ENCODE measurements around the gene APMAP. TPM values are rescaled to one million over a fixed set of nuclear protein-coding genes. Genes with fewer than 3 reads are reported as not detected.

The APMAP gene
- total and polyA plus RNA-seq, 2 of the 13 experiments (the other 11 are each of a cell fraction or from before 2014, with no cell fraction given): 168 to 214 TPM

DNA sequence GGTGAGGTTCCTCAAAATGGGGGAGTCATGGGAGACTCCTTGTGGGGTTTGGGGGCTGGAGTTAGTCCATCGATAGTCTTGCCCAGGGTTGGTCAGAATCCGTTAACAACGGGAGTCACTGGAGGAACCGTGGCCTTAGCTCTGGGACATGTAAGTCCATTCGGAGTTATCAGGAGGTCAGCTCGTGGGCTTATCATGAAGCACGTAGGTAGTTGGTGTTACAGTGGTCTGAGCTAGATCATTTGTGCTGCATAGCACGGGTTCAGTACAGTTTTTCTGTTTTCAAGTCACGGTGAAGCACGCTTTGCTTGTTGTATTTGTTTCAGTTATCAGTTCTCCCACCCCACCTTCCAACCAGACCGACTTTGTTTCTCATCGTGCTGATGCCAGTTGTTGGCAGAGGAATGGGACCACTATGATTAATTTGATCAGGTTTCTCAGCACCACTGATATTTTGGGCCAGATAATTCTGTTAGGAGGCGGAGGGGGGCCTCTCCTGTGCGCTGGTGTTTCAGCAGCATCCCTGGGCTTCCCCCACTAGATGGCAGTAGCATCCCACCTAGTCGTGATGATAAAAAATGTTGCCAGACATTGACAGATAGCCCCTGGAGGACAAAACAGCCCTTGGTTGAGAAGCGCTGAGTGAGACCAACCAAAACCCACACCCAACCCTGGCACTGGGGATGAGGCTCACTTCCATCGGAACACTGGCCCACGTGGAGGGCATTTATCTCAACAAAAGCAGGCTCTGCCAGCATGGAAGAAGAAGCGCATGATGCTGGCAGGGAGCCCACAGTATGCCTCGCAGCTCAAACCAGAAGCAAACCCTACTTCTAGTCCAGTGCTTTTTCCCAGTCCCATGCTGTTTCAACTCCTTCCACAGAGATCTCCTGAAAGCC is 2.2 kb upstream of the APMAP start (continued):
- TF ChIP-seq, protein P1, sequence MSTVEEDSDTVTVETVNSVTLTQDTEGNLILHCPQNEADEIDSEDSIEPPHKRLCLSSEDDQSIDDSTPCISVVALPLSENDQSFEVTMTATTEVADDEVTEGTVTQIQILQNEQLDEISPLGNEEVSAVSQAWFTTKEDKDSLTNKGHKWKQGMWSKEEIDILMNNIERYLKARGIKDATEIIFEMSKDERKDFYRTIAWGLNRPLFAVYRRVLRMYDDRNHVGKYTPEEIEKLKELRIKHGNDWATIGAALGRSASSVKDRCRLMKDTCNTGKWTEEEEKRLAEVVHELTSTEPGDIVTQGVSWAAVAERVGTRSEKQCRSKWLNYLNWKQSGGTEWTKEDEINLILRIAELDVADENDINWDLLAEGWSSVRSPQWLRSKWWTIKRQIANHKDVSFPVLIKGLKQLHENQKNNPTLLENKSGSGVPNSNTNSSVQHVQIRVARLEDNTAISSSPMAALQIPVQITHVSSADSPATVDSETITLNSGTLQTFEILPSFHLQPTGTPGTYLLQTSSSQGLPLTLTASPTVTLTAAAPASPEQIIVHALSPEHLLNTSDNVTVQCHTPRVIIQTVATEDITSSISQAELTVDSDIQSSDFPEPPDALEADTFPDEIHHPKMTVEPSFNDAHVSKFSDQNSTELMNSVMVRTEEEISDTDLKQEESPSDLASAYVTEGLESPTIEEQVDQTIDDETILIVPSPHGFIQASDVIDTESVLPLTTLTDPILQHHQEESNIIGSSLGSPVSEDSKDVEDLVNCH (CRISPR knock-in tag; IDR thresholded peaks at IDR 0.05): no peak
- TF ChIP-seq KLF15 (CRISPR knock-in tag; IDR thresholded peaks at IDR 0.05; ENCODE audit: borderline replicate concordance) (no peak), THYN1 (CRISPR knock-in tag; IDR thresholded peaks at IDR 0.05; ENCODE audit: borderline replicate concordance, low read depth) (no peak), BRD4 (CRISPR knock-in tag; IDR thresholded peaks at IDR 0.05) (no peak), ADNP (CRISPR knock-in tag; IDR thresholded peaks at IDR 0.05) (no peak), ZNF558 (CRISPR knock-in tag; IDR thresholded peaks at IDR 0.05; ENCODE audit: borderline replicate concordance) (no peak), ZNF20 (CRISPR knock-in tag; IDR thresholded peaks at IDR 0.05) (no peak), ZNF24 (IDR thresholded peaks at IDR 0.05) (no peak), KDM3A (CRISPR knock-in tag; IDR thresholded peaks at IDR 0.05; ENCODE audit: low read depth) (0 out of 2 replicates have a peak, but pooled peaks have one; percentile 56), ISL2 (CRISPR knock-in tag; IDR thresholded peaks at IDR 0.05) (peak; percentile 37; the same call in 1 of the 2 replicates), NONO (IDR thresholded peaks at IDR 0.05) (no peak), NONO (CRISPR knock-in tag; conservative IDR thresholded peaks at IDR 0.05) (no peak), ZNF256 (CRISPR knock-in tag; conservative IDR thresholded peaks at IDR 0.05) (no peak), GMEB2 (CRISPR knock-in tag; IDR thresholded peaks at IDR 0.05; ENCODE audit: low read depth) (no peak), ZBTB8A (CRISPR knock-in tag; IDR thresholded peaks at IDR 0.05; ENCODE audit: borderline replicate concordance, low read depth) (no peak), DBP (CRISPR knock-in tag; IDR thresholded peaks at IDR 0.05; ENCODE audit: not compliant biosample characterization) (no peak), ATF6 (CRISPR knock-in tag; conservative IDR thresholded peaks at IDR 0.05) (no peak), AGO1 (IDR thresholded peaks at IDR 0.05; ENCODE audit: low read depth, low read length, poor library complexity, severe bottlenecking) (no peak)
- TF ChIP-seq, protein P2, sequence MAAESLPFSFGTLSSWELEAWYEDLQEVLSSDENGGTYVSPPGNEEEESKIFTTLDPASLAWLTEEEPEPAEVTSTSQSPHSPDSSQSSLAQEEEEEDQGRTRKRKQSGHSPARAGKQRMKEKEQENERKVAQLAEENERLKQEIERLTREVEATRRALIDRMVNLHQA (CRISPR knock-in tag; IDR thresholded peaks at IDR 0.05): no peak
- TF ChIP-seq, protein P3, sequence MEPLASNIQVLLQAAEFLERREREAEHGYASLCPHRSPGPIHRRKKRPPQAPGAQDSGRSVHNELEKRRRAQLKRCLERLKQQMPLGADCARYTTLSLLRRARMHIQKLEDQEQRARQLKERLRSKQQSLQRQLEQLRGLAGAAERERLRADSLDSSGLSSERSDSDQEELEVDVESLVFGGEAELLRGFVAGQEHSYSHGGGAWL (CRISPR knock-in tag; IDR thresholded peaks at IDR 0.05): no peak
- TF ChIP-seq, protein P4, sequence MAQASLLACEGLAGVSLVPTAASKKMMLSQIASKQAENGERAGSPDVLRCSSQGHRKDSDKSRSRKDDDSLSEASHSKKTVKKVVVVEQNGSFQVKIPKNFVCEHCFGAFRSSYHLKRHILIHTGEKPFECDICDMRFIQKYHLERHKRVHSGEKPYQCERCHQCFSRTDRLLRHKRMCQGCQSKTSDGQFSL (CRISPR knock-in tag; IDR thresholded peaks at IDR 0.05): no peak; the same call in 1 of the 2 replicates

All from HepG2 (cell line).